Mesenchymal stem cell (in vitro differentiated cells and primary cell): ENCODE results near the gene CNTNAP2.

Source experiments
- DNase-seq: peaks from one replicate; pipeline ENCODE4 v3.0.0-alpha.2; 2013
- H2AFZ ChIP-seq: one replicate; pipeline ENCODE4 v1.6.1; 2013; ENCODE audit warnings: low read depth, mild to moderate bottlenecking, control low read depth, inconsistent platforms, low read length, moderate library complexity
- H2AK5ac ChIP-seq: 2 replicates; pipeline ENCODE4 v1.6.1; 2013; ENCODE audit warnings: low read length, moderate library complexity, mild to moderate bottlenecking, inconsistent platforms; ENCODE audit not compliant: severe bottlenecking
- H2BK120ac ChIP-seq: one replicate; pipeline ENCODE4 v1.6.1; 2013; ENCODE audit warnings: low read depth, mild to moderate bottlenecking, inconsistent platforms, low read length, moderate library complexity
- H2BK12ac ChIP-seq, 2 experiments: one replicate each; pipeline ENCODE4 v1.6.1; 2013; ENCODE audit warnings: inconsistent platforms in 2 of 2, low read length in 2 of 2, mild to moderate bottlenecking in 2 of 2, moderate library complexity in 2 of 2, control low read depth in 1 of 2
- H2BK15ac ChIP-seq: one replicate; pipeline ENCODE4 v1.6.1; 2013; ENCODE audit warnings: mild to moderate bottlenecking, low read depth, inconsistent platforms; ENCODE audit not compliant: poor library complexity, severe bottlenecking
- H2BK5ac ChIP-seq: 2 replicates; pipeline ENCODE4 v1.6.1; 2013; ENCODE audit warnings: low read depth, mild to moderate bottlenecking, low read length, control low read depth, inconsistent platforms; ENCODE audit not compliant: poor library complexity, severe bottlenecking
- H3K14ac ChIP-seq, 2 experiments: one replicate each; pipeline ENCODE4 v1.6.1; 2013; ENCODE audit warnings: inconsistent platforms in 2 of 2, low read length in 2 of 2, control low read depth in 1 of 2, mild to moderate bottlenecking in 1 of 2, moderate library complexity in 1 of 2
- H3K18ac ChIP-seq, 2 experiments: one replicate each; pipeline ENCODE4 v1.6.1; 2013; ENCODE audit warnings: inconsistent platforms in 2 of 2, low read length in 2 of 2, control low read depth in 1 of 2, low read depth in 1 of 2, mild to moderate bottlenecking in 1 of 2
- H3K23ac ChIP-seq, 2 experiments: one replicate each; pipeline ENCODE4 v1.6.1; 2013; ENCODE audit warnings: inconsistent platforms in 2 of 2, low read length in 2 of 2, mild to moderate bottlenecking in 2 of 2, moderate library complexity in 2 of 2, control low read depth in 1 of 2
- H3K27ac ChIP-seq: 2 replicates; pipeline ENCODE4 v1.5.1; 2013; ENCODE audit warnings: mild to moderate bottlenecking, moderate library complexity, low read length, control low read depth, inconsistent platforms; ENCODE audit not compliant: poor library complexity, severe bottlenecking
- H3K27me3 ChIP-seq, 2 experiments: 2 replicates each; pipeline versions ENCODE4 v1.6.1 to v1.7.0; 2013; ENCODE audit warnings: low read length in 2 of 2, mild to moderate bottlenecking in 2 of 2, moderate library complexity in 2 of 2, control low read depth in 1 of 2, inconsistent platforms in 1 of 2; ENCODE audit not compliant: control insufficient read depth in 1 of 2, insufficient read depth in 1 of 2
- H3K36me3 ChIP-seq, 2 experiments: 2 replicates each; pipeline versions ENCODE4 v1.6.1 to v1.7.0; 2013; ENCODE audit warnings: low read length in 2 of 2, control low read depth in 1 of 2, inconsistent platforms in 1 of 2, low read depth in 1 of 2, mild to moderate bottlenecking in 1 of 2; ENCODE audit not compliant: insufficient read depth in 2 of 2, control insufficient read depth in 1 of 2
- H3K4ac ChIP-seq, 2 experiments: one replicate each; pipeline ENCODE4 v1.6.1; 2013; ENCODE audit warnings: inconsistent platforms in 2 of 2, low read length in 2 of 2, mild to moderate bottlenecking in 2 of 2, moderate library complexity in 2 of 2, control low read depth in 1 of 2, low read depth in 1 of 2
- H3K4me1 ChIP-seq: 2 replicates; pipeline ENCODE4 v1.6.1; 2013; ENCODE audit warnings: low read depth, low read length, control low read depth; ENCODE audit not compliant: control insufficient read depth, insufficient read depth
- H3K4me2 ChIP-seq: 2 replicates; pipeline ENCODE4 v1.6.1; 2013; ENCODE audit warnings: low read length, mild to moderate bottlenecking, inconsistent platforms; ENCODE audit not compliant: poor library complexity, severe bottlenecking
- H3K4me3 ChIP-seq, 2 experiments: 2 replicates each; pipeline versions ENCODE4 v1.5.1 to v1.7.0; 2013; ENCODE audit warnings: low read length in 2 of 2, mild to moderate bottlenecking in 2 of 2, control low read depth in 1 of 2, low read depth in 1 of 2; ENCODE audit not compliant: insufficient read depth in 1 of 2
- H3K79me1 ChIP-seq: replicated peaks from 2 replicates; pipeline ENCODE4 v1.6.1; 2013; ENCODE audit warnings: mild to moderate bottlenecking, control low read depth, low read length, inconsistent platforms; ENCODE audit not compliant: poor library complexity, severe bottlenecking
- H3K9ac ChIP-seq: 2 replicates; pipeline ENCODE4 v1.7.0; 2013; ENCODE audit warnings: mild to moderate bottlenecking, low read length, moderate library complexity
- H3K9me3 ChIP-seq: 2 replicates; pipeline ENCODE4 v1.7.0; 2013; ENCODE audit warnings: mild to moderate bottlenecking, low read length; ENCODE audit not compliant: control insufficient read depth
- H4K8ac ChIP-seq: one replicate; pipeline ENCODE4 v1.6.1; 2013; ENCODE audit warnings: inconsistent platforms, mild to moderate bottlenecking, low read length, moderate library complexity
- H4K91ac ChIP-seq: one replicate; pipeline ENCODE4 v1.6.1; 2013; ENCODE audit warnings: mild to moderate bottlenecking, low read length, inconsistent platforms
- WGBS: methylation state at CpG from one replicate; pipeline ENCODE4 v1.1.7; 2013; ENCODE audit warnings: mixed read lengths; 5-methylcytosine and 5-hydroxymethylcytosine counted together

CNTNAP2 gene

DNA sequence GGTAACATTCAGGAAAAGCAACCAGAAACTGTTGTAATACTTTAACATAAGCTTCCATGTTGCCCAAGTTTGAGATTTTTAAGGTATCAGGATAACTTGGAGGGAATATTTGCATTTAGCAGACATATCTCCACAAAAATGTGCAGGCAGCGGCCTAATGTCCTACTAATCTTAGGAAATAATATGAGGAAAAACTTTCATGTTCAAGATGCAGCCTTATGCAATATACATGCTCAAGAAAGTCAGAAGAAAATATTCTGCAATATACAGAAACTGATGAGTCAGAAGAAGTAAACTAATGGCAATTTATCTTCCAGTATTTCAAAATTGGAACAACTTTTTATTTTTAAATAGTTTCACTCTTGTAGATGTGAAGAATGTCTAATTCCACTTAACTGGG is 2010.8 kb downstream of the CNTNAP2 start:
- no peak overlapping the region for H3K23ac ChIP-seq

DNA sequence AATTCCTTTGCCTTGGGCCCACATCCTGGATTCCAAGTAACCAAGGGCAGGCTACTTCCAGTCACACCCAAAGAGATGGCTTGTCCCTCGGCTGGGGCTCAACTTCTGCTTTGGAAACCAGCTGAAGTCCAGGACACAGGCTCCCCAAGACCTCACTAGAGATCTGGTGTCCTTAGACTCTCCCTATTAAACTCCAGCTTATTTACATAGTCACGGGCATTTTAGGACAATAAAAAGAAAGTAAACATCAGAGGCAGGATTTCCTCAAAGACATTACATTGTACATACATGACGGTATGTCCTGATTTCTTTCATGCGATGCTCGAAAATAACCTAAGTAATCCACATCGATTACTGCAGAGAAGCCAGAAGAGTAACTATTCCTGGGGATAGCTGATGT is 2012.4 kb downstream of the CNTNAP2 start:
- Histone ChIP-seq H3K79me1 (no peaks in the 10 kb centered on the region), H2BK120ac (no peak overlapping the region), H3K4ac (no peak overlapping the region), H3K4me2 (no peak overlapping the region), H3K36me3 (no peaks in the 10 kb centered on the region), H3K27me3 (no peaks in the 10 kb centered on the region), H4K8ac (no peak overlapping the region), H3K4me3 (no peak overlapping the region), H3K27ac (no peak overlapping the region), H2BK15ac (no peak overlapping the region), H2BK12ac (no peak overlapping the region), H4K91ac (no peak overlapping the region), H3K4me1 (no peaks in the 10 kb centered on the region), H3K9ac (no peak overlapping the region), H2BK5ac (no peak overlapping the region), H2AK5ac (no peak overlapping the region), H3K14ac (no peak overlapping the region), H3K23ac (no peak overlapping the region), H3K9me3 (peaks cover 4% of the 10 kb centered on the region), H2AFZ (no peak overlapping the region), H3K18ac (no peak overlapping the region)
- 86% methylated on average over 6 of the region's 6 CpGs for WGBS
- DNase-seq, result no peak

More for the DNA sequence above, 2010.8 kb downstream of the CNTNAP2 start:
- H3K14ac ChIP-seq, result no peak overlapping the region
- H3K27ac ChIP-seq, result no peak overlapping the region
- peaks cover 3% of the 10 kb centered on the region for H3K4me1 ChIP-seq
- no peak overlapping the region for H3K18ac ChIP-seq
- H2BK15ac ChIP-seq, result no peak overlapping the region
- peaks cover 4% of the 10 kb centered on the region for H3K9me3 ChIP-seq
- no peak overlapping the region for H3K4ac ChIP-seq
- H3K4me3 ChIP-seq, result no peak overlapping the region
- H3K79me1 ChIP-seq, result no peaks in the 10 kb centered on the region
- H3K36me3 ChIP-seq, result no peaks in the 10 kb centered on the region
- H4K8ac ChIP-seq, result no peak overlapping the region
- no peak overlapping the region for H3K9ac ChIP-seq
- no peak overlapping the region for H2BK120ac ChIP-seq
- DNase-seq, result no peak
- H2BK12ac ChIP-seq, result no peak overlapping the region
- no peak overlapping the region for H2BK5ac ChIP-seq
- H3K27me3 ChIP-seq, result no peaks in the 10 kb centered on the region
- H2AFZ ChIP-seq, result no peak overlapping the region
- H2AK5ac ChIP-seq, result no peak overlapping the region
- H4K91ac ChIP-seq, result no peak overlapping the region
- no CpG with 5 or more reads among the region's 1 CpG for WGBS
- H3K4me2 ChIP-seq, result no peak overlapping the region

DNA sequence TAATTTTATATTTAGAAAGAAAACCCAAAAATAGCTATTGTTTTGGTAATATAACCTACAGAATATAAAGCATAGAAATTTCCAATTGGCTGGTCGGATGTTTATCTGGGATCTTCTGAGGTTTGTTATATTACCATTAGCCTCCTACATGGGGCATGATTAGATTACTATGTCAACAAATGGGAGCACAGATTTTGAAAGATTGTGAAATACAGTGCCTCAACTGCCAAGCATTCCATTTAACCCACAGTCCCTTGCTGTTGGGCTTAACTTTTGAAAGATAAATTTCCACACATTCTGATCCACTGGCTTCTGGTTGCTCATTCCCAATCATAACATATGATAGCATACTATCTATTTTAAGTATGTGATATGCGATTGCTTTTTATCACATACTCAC is 2018.5 kb downstream of the CNTNAP2 start:
- no peaks in the 10 kb centered on the region for H3K79me1 ChIP-seq
- no peak overlapping the region for H4K91ac ChIP-seq
- no peak overlapping the region for H2BK120ac ChIP-seq
- peaks cover 0 to 4% of the 10 kb centered on the region in 2 experiments for H3K27me3 ChIP-seq
- H2BK5ac ChIP-seq, result no peak overlapping the region
- no peaks in the 10 kb centered on the region for H3K4me1 ChIP-seq
- no peak overlapping the region for H3K23ac ChIP-seq
- H3K18ac ChIP-seq, result no peak overlapping the region
- no peak overlapping the region for H3K4ac ChIP-seq
- no peak overlapping the region for H3K27ac ChIP-seq
- DNase-seq, result no peak
- H3K4me3 ChIP-seq, result no peak overlapping the region
- no peak overlapping the region for H2BK15ac ChIP-seq
- no CpG with 5 or more reads among the region's 2 CpGs for WGBS
- H3K9ac ChIP-seq, result no peak overlapping the region
- no peak overlapping the region for H3K14ac ChIP-seq
- H2BK12ac ChIP-seq, result no peak overlapping the region
- no peaks in the 10 kb centered on the region for H3K9me3 ChIP-seq
- no peak overlapping the region for H4K8ac ChIP-seq
- H3K4me2 ChIP-seq, result no peak overlapping the region
- H2AFZ ChIP-seq, result no peak overlapping the region
- H3K36me3 ChIP-seq, result no peaks in the 10 kb centered on the region
- H2AK5ac ChIP-seq, result no peak overlapping the region

DNA sequence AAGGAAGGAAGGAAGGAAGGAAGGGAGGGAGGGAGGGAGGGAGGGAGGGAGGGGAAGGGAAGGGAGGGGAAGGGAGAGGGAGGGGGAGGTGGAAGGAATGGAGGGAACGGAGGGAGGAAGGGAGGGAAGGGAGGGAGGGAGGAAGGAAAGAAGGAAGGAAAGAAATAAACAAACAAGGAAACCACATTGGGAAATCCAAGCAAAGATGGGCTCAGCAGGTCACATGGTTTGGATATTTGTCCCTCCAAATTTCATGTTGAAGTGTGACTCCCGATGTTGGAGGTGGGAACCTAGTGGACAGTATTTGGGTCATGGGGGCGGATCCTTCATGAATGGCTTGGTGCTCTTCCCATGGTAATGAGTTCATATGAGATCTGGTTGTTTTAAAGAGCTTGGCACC is 2019.4 kb downstream of the CNTNAP2 start:
- Histone ChIP-seq H3K4ac (no peak overlapping the region), H3K79me1 (no peaks in the 10 kb centered on the region), H3K18ac (no peak overlapping the region), H2AK5ac (no peak overlapping the region), H3K9ac (no peak overlapping the region), H3K36me3 (no peaks in the 10 kb centered on the region), H4K8ac (no peak overlapping the region), H2BK12ac (no peak overlapping the region), H2AFZ (no peak overlapping the region), H4K91ac (no peak overlapping the region), H3K4me2 (no peak overlapping the region), H2BK120ac (no peak overlapping the region), H3K27ac (no peak overlapping the region), H2BK5ac (no peak overlapping the region), H3K27me3 (peaks cover 0 to 4% of the 10 kb centered on the region in 2 experiments), H3K23ac (no peak overlapping the region), H3K4me3 (no peak overlapping the region), H2BK15ac (no peak overlapping the region), H3K4me1 (no peaks in the 10 kb centered on the region), H3K9me3 (no peaks in the 10 kb centered on the region), H3K14ac (no peak overlapping the region)
- no peak for DNase-seq
- 93% methylated on average over 2 of the region's 3 CpGs for WGBS
